ENCODE results near the gene DNASE2B. TPM values are rescaled to one million over a fixed set of nuclear protein-coding genes. Genes with fewer than 3 reads are reported as not detected.

DNASE2B gene
- total RNA-seq, 1 experiment from 2014 or later: not detected

DNA sequence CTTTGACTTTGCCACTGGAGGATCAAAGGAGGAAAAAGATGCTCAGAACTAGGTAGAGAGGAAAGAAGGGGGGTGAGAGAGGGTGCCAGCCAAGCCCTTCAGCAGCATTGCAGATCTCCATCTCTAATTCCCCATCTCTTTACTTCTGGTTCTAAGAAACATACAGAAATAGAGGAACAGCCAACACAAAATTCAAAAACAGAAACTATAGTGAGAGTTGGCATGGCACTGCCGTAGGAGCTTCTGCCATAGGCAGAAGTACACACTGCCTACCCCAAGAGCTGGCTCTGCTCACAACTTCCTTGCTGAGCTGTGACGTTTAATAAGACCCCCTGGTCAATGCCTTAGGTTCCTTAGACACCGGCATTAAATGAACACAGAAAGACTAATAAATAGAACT is 54.2 kb downstream of the DNASE2B start:
- no peak for DNase-seq (ENCODE audit: low spot score)

DNA sequence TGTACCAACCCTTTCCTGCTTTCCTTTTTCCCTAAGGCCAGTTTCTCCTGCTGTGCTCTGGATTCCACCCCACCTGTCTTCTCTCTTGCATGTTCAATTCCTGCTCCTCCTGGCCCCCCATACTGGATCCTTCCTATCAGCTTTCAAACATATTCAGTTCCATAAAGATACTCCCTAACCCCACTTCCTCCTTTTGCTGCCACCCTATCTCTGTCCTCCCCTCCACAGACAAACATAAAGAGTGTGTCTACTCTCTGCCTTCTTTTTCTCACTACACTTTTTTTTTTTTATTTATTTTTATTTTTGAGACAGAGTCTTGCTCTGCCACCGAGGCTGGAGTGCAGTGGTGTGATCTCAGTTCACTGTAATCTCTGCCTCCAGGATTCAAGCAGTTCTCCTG is 63.8 kb downstream of the DNASE2B start:
- no peak for DNase-seq (ENCODE audit: low spot score)

Other genes with a start within 250 kb of the DNASE2B start
- 0.24 and 0.93 TPM in 2 replicates for gene SAMD13, start 96.8 kb upstream of the DNASE2B start, total RNA-seq (2014; rRNA removed; shearing (Covaris generic))
- gene RPF1, start 80.8 kb downstream of the DNASE2B start, total RNA-seq (2014; rRNA removed; shearing (Covaris generic)): 40.9 and 54.9 TPM in 2 replicates
- not detected in 2 replicates for gene SPATA1, start 107.9 kb downstream of the DNASE2B start, total RNA-seq (2014; rRNA removed; shearing (Covaris generic))
- gene GNG5, start 108.1 kb downstream of the DNASE2B start, total RNA-seq (2014; rRNA removed; shearing (Covaris generic)): 32.2 and 32.7 TPM in 2 replicates
- 10.5 and 12.3 TPM in 2 replicates for gene CTBS, start 176.0 kb downstream of the DNASE2B start, total RNA-seq (2014; rRNA removed; shearing (Covaris generic))

Measured in A172 (cell line).